UCSD-AML1 (cell line): ENCODE data around the gene HARBI1.

ENCODE experiments used
- DNase-seq: peaks from one replicate; lab custom pipeline; 2025; ENCODE audit not compliant: unreplicated experiment; lab: John Stamatoyannopoulos, UW

HARBI1 gene

GRCh38 chr11:46555267-46556054 is 61.6 kb downstream of the HARBI1 start:
- no peak for DNase-seq

GRCh38 chr11:46554213-46555147 is 62.5 kb downstream of the HARBI1 start:
- no peak for DNase-seq

GRCh38 chr11:46553814-46554212 is 63.2 kb downstream of the HARBI1 start:
- no peak for DNase-seq
